Pancreas (tissue), 10 donors: ENCODE measurements around the gene CTNNA3. TPM values are rescaled to one million over a fixed set of nuclear protein-coding genes. Genes with fewer than 3 reads are reported as not detected.

Experiments used
- ATAC-seq, 4 donors: fragments of 200-7000 bp; cut with Tn5 transposase; one replicate each; pipeline versions ENCODE4 v1.8.0 to v1.9.1; 2020; ENCODE audit warnings: mild to moderate bottlenecking in 4 of 4, moderate library complexity in 4 of 4
- DNase-seq, 6 donors: peaks; one replicate each; pipeline ENCODE4 v3.0.0-alpha.2; 2020
- FAIRE-seq: peaks from 2 replicates; lab custom pipeline; 2012; peaks lifted over from hg19 to GRCh38; lab: Jason Lieb, UNC
- H3K27ac ChIP-seq, 4 donors: fragments of 200-600 bp; sonication (generic); 1 replicate in 3 of 4; 2 replicates in 1 of 4; pipeline versions ENCODE4 v1.5.0 to v1.8.0; 2020
- H3K27me3 ChIP-seq, 4 donors: fragments of 200-600 bp; one replicate each; pipeline ENCODE4 v1.8.0; 2021
- H3K36me3 ChIP-seq, 3 donors: fragments of 200-600 bp; sonication (generic) in 1 of 3; one replicate each; pipeline versions ENCODE4 v1.5.0 to v1.8.0; 2020 to 2021
- H3K4me1 ChIP-seq, 3 donors: fragments of 200-600 bp; one replicate each; pipeline ENCODE4 v1.8.0; 2021
- H3K4me3 ChIP-seq, 4 donors: fragments of 200-600 bp; sonication (generic) in 2 of 4; one replicate each; pipeline versions ENCODE4 v1.5.0 to v1.8.0; 2020 to 2021
- H3K9me3 ChIP-seq, 4 donors: fragments of 200-600 bp; one replicate each; pipeline ENCODE4 v1.8.0; 2021
- CTCF ChIP-seq, 4 donors: fragments of 200-600 bp; sonication (generic) in 3 of 4; IDR thresholded peaks; one replicate each; pipeline versions ENCODE4 v1.5.0 to v1.8.0; 2021; ENCODE audit warnings: antibody characterized with exemption in 4 of 4
- WGBS, 2 donors: extraction: QIAGEN DNeasy Blood & Tissue Kit; methylation state at CpG; one replicate each; pipeline ENCODE4 v1.1.7; 2013; 5-methylcytosine and 5-hydroxymethylcytosine counted together
- intact Hi-C, 3 donors: fragments of 100-400 bp; cut with DNase I; formaldehyde crosslinking; loops; one replicate each; pipeline versions ENCODE4 v1.11.1 to v1.14.2; 2022
- polyA plus RNA-seq, 2 donors: library from polyadenylated mRNA; stranded (reverse); fragments of 200-250 nt; gene quantifications; one replicate each; pipeline ENCODE4 v1.2.3, GENCODE V29; 2013
- total RNA-seq, 6 donors: library from RNA; stranded (reverse); fragmentation: NEBNext Ultra II Directional in 4 of 6; extraction: Animal tissue kit (Norgen Biotek cat#: 25700) in 4 of 6; gene quantifications; one replicate each; pipeline versions ENCODE4 v1.2.1 to v1.2.4, GENCODE V29; 2021 to 2023
- donor health status: healthy with polysubstance abuse.
- donor health status: DM: no; HTN: no; CAD: no; lungs with moderate emphysema.
- donor health status: DM: no; HTN: no; CAD: no.
- donor health status: control.
- donor health status: control.
- donor health status: Bipolar disorder and iron deficiency.
- donor health status: DM: yes; HTN: yes; CAD: no.
- donor health status: DM: no; HTN: no; CAD: no.
- donor health status: DM: no; HTN: no; CAD: no.
- donor health status: DM: yes; HTN: yes; CAD: no.

Gene CTNNA3
- total and polyA plus RNA-seq, 8 donors: 0.02 to 0.83 (median 0.21) TPM

- H3K27ac ChIP-seq: no peak overlapping the region
- no peak overlapping the region for H3K4me3 ChIP-seq
- no peaks in the 10 kb centered on the region for H3K36me3 ChIP-seq
- intact Hi-C loops: no loop called here
- no peak for TF ChIP-seq CTCF (IDR thresholded peaks at IDR 0.05)
- no peak for FAIRE-seq
- DNase-seq: no peak
- no peaks in the 10 kb centered on the region for H3K9me3 ChIP-seq
- ATAC-seq: no peak
- no peaks in the 10 kb centered on the region for H3K4me1 ChIP-seq
- no peaks in the 10 kb centered on the region for H3K27me3 ChIP-seq
These were observed 1487.0 kb downstream of the CTNNA3 start for GRCh38 chr10:66209025-66209424.

DNA sequence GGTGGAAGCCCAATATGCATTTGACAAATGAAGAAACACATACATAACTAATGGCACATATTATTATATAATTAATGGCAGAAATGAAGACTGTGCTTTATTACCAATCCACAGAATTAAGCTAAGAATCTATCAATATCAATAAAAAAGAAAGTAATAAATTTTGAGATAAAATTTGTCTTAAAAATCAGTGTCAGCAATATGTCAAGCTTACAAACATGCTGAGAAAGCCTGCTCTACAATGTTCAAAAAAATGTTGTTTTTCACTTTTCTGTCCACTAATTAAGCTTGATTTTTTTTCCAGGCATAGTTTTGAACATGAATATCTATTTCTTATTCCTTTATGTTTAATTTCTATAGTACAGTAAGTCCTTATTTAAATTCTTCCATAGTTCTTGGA is 1491.2 kb downstream of the CTNNA3 start:
- no peak for TF ChIP-seq CTCF (IDR thresholded peaks at IDR 0.05)
- no peaks in the 10 kb centered on the region for H3K27me3 ChIP-seq
- DNase-seq (no peak), ATAC-seq (no peak), FAIRE-seq (no peak)
- H3K4me3 ChIP-seq: no peak overlapping the region
- no peaks in the 10 kb centered on the region for H3K36me3 ChIP-seq
- intact Hi-C loops: no loop called here
- H3K27ac ChIP-seq: no peak overlapping the region
- H3K9me3 ChIP-seq: no peaks in the 10 kb centered on the region
- H3K4me1 ChIP-seq: no peaks in the 10 kb centered on the region

- TF ChIP-seq CTCF (IDR thresholded peaks at IDR 0.05): no peak
- DNase-seq (no peak), FAIRE-seq (no peak), ATAC-seq (no peak)
- 88 to 92% methylated on average over 3 of the region's 3 CpGs for WGBS, 2 donors
- Histone ChIP-seq H3K9me3 (no peaks in the 10 kb centered on the region), H3K4me3 (no peak overlapping the region), H3K36me3 (no peaks in the 10 kb centered on the region), H3K27me3 (no peaks in the 10 kb centered on the region), H3K27ac (no peak overlapping the region), H3K4me1 (no peaks in the 10 kb centered on the region)
- intact Hi-C loops: no loop called here
These were observed 1493.9 kb downstream of the CTNNA3 start for GRCh38 chr10:66202101-66202500.

DNA sequence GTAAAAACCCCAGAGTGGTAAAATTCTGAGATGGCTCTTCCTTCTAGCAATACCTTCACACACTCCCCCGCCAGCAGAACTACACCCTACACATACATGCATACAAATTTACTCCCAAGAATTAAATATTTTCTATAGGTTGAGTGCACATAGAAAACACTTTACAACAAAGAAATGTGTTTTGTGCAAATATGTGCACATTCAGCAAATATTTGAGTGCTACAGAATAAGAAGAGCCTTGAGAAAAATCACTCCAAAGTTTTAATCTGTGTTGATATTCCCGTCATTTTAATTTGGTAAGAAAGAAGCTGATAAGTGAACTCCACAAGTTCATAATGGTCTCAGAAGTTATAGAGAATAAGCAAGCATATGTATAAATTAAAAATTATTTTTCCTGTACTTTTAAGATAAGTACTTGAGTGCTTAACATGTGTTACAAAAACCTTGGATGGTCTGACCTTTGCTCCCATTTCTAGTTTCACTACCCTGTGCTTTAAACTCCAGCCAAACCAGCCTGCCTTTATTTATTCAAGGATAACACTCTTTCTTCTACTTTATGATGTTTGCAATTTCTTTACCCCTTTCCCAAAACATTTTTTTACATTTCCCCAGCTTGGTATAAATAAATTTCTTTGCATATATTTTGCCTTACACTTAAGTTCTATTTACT is 1503.7 kb downstream of the CTNNA3 start:
- ATAC-seq: peak; percentile 76 to 98 (median 93)
- DNase-seq: peak in 2 of 6 donors; percentile 11 to 33
- TF ChIP-seq CTCF (IDR thresholded peaks at IDR 0.05): no peak
- peak overlapping the region in 1 of 4 donors; percentile 9 for H3K27ac ChIP-seq
- no peaks in the 10 kb centered on the region for H3K27me3 ChIP-seq
- WGBS, 2 donors: 60 to 62% methylated on average over 2 of the region's 2 CpGs
- no peak overlapping the region for H3K4me3 ChIP-seq
- peaks cover 0 to 12% (median 12%) of the 10 kb centered on the region in 3 donors for H3K4me1 ChIP-seq
- no peaks in the 10 kb centered on the region for H3K36me3 ChIP-seq
- H3K9me3 ChIP-seq: no peaks in the 10 kb centered on the region
- no peak for FAIRE-seq
- intact Hi-C loops: no loop called here

DNA sequence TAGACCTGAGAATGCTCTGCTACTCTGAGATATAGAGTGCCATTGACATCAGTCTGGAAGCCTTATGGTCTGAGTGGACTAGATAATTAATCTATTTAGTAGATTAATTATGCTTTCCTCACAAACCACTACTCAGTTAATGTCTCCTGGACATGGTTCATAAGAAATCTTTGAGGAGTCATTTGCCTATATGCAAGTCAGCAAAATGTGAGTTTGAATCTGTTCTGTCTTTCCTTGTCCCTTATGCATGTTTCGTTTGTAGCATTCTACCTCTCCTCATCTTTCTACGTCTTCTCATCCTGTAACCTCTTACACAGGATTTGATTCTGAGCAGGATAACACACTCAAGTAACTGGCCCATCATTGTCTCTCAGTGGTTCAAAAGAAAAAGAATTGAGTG is 1505.6 kb downstream of the CTNNA3 start:
- FAIRE-seq: no peak
- WGBS, 2 donors: 95% methylated on average over 2 of the region's 2 CpGs

More for the DNA sequence above, 1505.6 kb downstream of the CTNNA3 start:
- no peaks in the 10 kb centered on the region for H3K36me3 ChIP-seq
- ATAC-seq (no peak), DNase-seq (no peak)
- no peaks in the 10 kb centered on the region for H3K27me3 ChIP-seq
- H3K4me3 ChIP-seq: no peak overlapping the region
- H3K27ac ChIP-seq: no peak overlapping the region
- H3K4me1 ChIP-seq: peaks cover 0 to 12% (median 12%) of the 10 kb centered on the region in 3 donors
- no peaks in the 10 kb centered on the region for H3K9me3 ChIP-seq
- TF ChIP-seq CTCF (IDR thresholded peaks at IDR 0.05): no peak
- intact Hi-C loops: no loop called here
